ENCODE data around the gene UBXN2A.
A peak's percentile ranks its signal among the peaks of the same experiment; 100 is the strongest.

UBXN2A gene

GRCh38 chr2:23915327-23915726 lies 24.9 kb upstream of the UBXN2A start (continued):
- no peak for TF ChIP-seq HOXD13 (CRISPR knock-in tag; IDR thresholded peaks at IDR 0.05; ENCODE audit: borderline replicate concordance)
- TF ChIP-seq ZNF248 (tag by site-specific recombination; IDR thresholded peaks at IDR 0.05), result no peak

GRCh38 chr2:23916727-23917405 lies 23.4 kb upstream of the UBXN2A start:
- H3K4me1 ChIP-seq (ENCODE audit: control insufficient read depth, insufficient read depth, low read length), result peaks cover 19% of the 10 kb centered on the region
- no peaks in the 10 kb centered on the region for H3K36me3 ChIP-seq (ENCODE audit: control insufficient read depth in 2 of 2, insufficient read depth in 1 of 2, low read length in 2 of 2)
- H3K27ac ChIP-seq (ENCODE audit: extremely low read depth, low read depth, low read length), result no peak overlapping the region; the same call in 1 of the 2 replicates
- CTCF ChIA-PET, result no interaction called here
- H3K9me3 ChIP-seq (ENCODE audit: control insufficient read depth, insufficient read depth, low read depth, low read length), result no peaks in the 10 kb centered on the region
- no peak overlapping the region for H3K4me3 ChIP-seq (ENCODE audit: low read depth, low read length)
- POLR2A ChIA-PET, result no interaction called here
- no peak for TF ChIP-seq ZNF239 (tag by site-specific recombination; IDR thresholded peaks at IDR 0.05)
- TF ChIP-seq ZNF416 (tag by site-specific recombination; IDR thresholded peaks at IDR 0.05), result no peak
- TF ChIP-seq ZSCAN18 (tag by site-specific recombination; IDR thresholded peaks at IDR 0.05), result no peak
- TF ChIP-seq ZNF664 (tag by site-specific recombination; IDR thresholded peaks at IDR 0.05), result no peak
- TF ChIP-seq HOXA7 (CRISPR knock-in tag; IDR thresholded peaks at IDR 0.05; ENCODE audit: borderline replicate concordance), result no peak
- no peak for TF ChIP-seq INSM2 (tag by site-specific recombination; IDR thresholded peaks at IDR 0.05)
- TF ChIP-seq ZBTB8A (tag by site-specific recombination; IDR thresholded peaks at IDR 0.05), result peak; percentile 46
- TF ChIP-seq ZNF335 (tag by site-specific recombination; conservative IDR thresholded peaks at IDR 0.05), result peak; percentile 29; the same call in 1 of the 2 replicates
- TF ChIP-seq ZNF76 (tag by site-specific recombination; IDR thresholded peaks at IDR 0.05; ENCODE audit: borderline replicate concordance, low read depth), result no peak
- TF ChIP-seq SP2 (tag by site-specific recombination; IDR thresholded peaks at IDR 0.05), result no peak
- no peak for TF ChIP-seq GLI4 (tag by site-specific recombination; IDR thresholded peaks at IDR 0.05)
- TF ChIP-seq KLF1 (tag by site-specific recombination; IDR thresholded peaks at IDR 0.05), result no peak
- TF ChIP-seq TRIM28 (IDR thresholded peaks at IDR 0.05; ENCODE audit: borderline replicate concordance, low read length), result peak; percentile 59; the same call in 1 of the 2 replicates

GRCh38 chr2:23918837-23919489 lies 21.3 kb upstream of the UBXN2A start:
- Histone ChIP-seq H3K4me1 (ENCODE audit: control insufficient read depth, insufficient read depth, low read length) (peaks cover 25% of the 10 kb centered on the region), H3K4me3 (ENCODE audit: low read depth, low read length) (no peak overlapping the region), H3K27ac (ENCODE audit: extremely low read depth, low read depth, low read length) (no peak overlapping the region), H3K9me3 (ENCODE audit: control insufficient read depth, insufficient read depth, low read depth, low read length) (no peaks in the 10 kb centered on the region), H3K36me3 (ENCODE audit: control insufficient read depth in 2 of 2, insufficient read depth in 1 of 2, low read length in 2 of 2) (no peaks in the 10 kb centered on the region)
- ChIA-PET POLR2A (interaction anchor here (1.6 kb wide), 1 partner anchor 8 kb away, joined by 7 read pairs; the partner anchor contains the start of gene ATAD2B), CTCF (interaction anchor here (0.6 to 1.5 kb wide), 5 partner anchors 8 to 168 kb away, joined by 3 to 8 read pairs (median 4); partner anchors contain the start of gene ATAD2B)
- TF ChIP-seq PRDM10 (tag by site-specific recombination; IDR thresholded peaks at IDR 0.05), result no peak
- no peak for TF ChIP-seq ZNF169 (tag by site-specific recombination; IDR thresholded peaks at IDR 0.05)
- TF ChIP-seq TCF7L2 (IDR thresholded peaks at IDR 0.05; ENCODE audit: borderline replicate concordance, low read depth, low read length), result no peak
- TF ChIP-seq EGR2 (tag by site-specific recombination; IDR thresholded peaks at IDR 0.05; ENCODE audit: low read depth), result no peak
- TF ChIP-seq SCRT1 (tag by site-specific recombination; IDR thresholded peaks at IDR 0.05; ENCODE audit: borderline replicate concordance), result peak; percentile 72; the same call in 1 of the 2 replicates
- no peak for TF ChIP-seq HOXC10 (CRISPR knock-in tag; IDR thresholded peaks at IDR 0.05)
- TF ChIP-seq ZIC2 (tag by site-specific recombination; IDR thresholded peaks at IDR 0.05), result no peak
- TF ChIP-seq SCRT2 (tag by site-specific recombination; IDR thresholded peaks at IDR 0.05), result peak; percentile 88
- TF ChIP-seq ZNF664 (tag by site-specific recombination; IDR thresholded peaks at IDR 0.05), result peak; percentile 55; the same call in 1 of the 2 replicates

Measured in HEK293 (cell line).